SKM-1 treated with dmso at 0.1 percent for 144 hours (cell line): ENCODE results near the gene SRCIN1.
"Not testable (repeated sequence)": the region's sequence is repeated elsewhere in the genome, so short reads cannot be mapped to it uniquely, and the experiment has no call there.

ENCODE experiments used
- DNase-seq: peaks from one replicate; lab custom pipeline; 2025; ENCODE audit not compliant: unreplicated experiment; lab: John Stamatoyannopoulos, UW

The SRCIN1 gene

DNA sequence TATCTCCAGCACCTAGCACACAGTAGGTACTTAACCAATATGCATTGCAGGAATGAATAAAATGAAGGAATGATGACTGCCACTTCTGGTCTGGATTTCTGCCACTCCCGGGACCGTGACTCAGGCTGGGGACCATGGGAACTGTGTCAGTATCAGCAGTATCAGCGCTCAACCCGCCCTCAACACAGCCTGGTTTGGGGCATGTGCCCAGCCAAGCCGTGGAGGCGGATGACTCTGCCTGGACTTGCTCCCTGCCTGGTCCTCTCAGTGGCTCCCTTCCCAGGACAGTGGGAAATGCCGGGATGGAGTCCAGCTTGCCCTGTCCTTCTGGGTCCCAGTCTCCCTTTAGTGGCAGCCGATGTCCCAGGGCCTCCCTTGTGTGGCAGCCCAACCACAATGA lies 55.1 kb downstream of the SRCIN1 start:
- DNase-seq: no peak

DNA sequence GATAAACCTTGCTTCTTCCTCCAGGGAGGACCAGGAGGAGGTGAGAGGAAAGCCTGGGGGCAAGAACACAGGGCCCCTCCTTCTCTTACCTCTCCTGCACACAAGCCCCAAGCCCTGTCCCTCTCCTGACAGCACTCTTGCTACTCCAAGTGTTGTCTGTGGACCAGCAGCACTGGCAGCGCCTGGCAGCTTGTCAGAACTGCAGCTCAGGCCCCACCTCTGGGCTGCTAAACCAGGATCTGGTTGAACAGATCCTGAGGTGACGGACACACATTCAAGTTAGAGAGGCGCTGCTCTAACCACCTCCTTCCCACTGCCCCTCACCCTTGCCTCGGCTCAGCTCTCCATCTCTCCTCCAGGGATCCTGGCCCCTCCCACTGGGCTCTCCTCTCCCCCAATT lies 56.5 kb downstream of the SRCIN1 start:
- no peak for DNase-seq

DNA sequence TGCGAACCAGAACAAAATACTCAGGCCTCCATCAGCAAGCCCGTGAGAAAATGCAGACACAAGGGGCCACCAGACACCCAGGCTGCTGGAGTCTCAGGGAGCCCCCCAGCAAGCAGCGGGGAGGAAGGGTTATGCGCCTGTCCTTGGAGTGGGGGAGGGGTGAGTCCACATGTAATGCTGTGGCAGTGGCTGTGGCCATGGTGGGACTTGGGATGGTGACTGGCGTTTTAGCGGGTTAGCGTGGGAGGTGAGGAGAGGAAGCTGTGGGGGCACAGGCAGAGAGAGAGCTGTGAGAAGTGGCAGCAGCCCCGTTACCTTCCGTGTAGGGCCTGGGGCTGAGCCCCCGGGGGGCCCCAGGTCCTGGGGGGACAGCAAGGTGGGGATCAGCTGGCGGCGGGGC lies 58.3 kb downstream of the SRCIN1 start:
- DNase-seq: no peak

DNA sequence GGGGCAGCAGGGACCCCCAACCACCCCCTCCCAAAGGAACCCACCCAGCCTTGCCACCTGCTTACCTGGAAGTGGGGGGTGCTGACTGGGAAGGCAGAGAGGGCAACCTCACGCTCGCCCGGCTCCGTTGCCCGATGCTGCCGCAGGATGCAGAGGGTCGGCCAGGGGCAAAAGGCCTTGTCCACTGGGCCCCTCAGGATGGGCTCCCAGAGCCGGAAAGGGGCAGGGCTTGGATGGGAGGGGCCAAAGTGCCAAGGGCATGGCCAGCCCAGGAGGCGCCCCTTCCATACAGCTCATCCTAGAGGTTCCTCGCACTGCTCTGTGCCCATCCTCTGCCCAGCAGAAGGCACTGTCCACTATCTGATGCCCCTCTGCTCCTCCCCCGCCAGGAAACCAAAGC lies 59.4 kb downstream of the SRCIN1 start:
- DNase-seq: no peak

DNA sequence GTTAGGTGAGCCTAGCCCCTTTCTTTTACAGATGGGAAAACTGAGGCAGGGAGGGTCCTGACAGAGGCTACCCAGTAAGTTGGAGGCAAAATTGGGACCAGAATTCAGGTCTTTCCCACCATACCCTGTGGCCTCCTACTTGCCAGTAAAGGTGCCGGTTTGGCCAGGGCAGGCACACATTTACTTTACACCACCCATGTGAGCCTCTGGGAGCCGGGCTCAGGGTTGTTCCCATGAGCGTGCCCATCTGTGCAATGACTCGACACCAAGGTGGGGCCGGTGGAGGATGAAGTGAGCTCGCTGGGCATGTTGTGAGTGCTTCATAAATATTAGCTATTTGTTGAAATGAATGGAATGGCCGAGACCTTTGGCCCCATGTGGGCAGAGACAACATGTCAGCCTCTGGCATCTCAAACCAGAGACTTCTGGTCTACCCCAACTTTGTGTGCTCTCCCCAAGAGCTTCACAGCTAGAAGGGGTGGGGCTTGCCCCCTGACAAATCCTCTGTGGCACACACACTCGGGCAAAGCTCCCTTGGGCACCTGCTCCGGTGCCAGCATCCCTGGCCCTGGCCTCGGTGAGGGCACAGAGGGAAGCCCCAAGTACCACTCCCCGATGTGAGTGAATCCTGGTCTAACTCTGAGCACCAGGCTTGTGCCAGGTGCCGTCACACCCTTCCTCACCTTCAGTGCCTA lies 60.1 kb downstream of the SRCIN1 start:
- DNase-seq: no peak

DNA sequence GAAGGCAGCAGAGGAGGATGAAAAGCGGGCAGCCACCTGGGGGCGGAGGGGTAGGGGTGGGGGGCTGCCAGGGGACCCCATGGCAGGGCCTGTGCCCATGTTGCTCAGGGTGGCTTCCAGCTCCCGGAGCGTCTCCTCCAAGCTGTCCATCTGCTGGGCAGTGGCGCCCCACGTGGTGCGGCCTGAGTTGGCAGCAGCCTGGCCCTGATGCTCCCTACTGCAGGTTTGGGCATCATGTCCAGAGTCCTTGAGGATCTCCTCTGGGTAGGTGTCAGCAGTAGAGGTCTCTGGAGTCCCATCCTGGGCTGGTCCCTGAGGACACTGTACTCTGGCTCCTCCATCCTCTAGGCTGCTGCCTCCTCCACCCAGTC lies 60.9 kb downstream of the SRCIN1 start:
- DNase-seq: no peak

DNA sequence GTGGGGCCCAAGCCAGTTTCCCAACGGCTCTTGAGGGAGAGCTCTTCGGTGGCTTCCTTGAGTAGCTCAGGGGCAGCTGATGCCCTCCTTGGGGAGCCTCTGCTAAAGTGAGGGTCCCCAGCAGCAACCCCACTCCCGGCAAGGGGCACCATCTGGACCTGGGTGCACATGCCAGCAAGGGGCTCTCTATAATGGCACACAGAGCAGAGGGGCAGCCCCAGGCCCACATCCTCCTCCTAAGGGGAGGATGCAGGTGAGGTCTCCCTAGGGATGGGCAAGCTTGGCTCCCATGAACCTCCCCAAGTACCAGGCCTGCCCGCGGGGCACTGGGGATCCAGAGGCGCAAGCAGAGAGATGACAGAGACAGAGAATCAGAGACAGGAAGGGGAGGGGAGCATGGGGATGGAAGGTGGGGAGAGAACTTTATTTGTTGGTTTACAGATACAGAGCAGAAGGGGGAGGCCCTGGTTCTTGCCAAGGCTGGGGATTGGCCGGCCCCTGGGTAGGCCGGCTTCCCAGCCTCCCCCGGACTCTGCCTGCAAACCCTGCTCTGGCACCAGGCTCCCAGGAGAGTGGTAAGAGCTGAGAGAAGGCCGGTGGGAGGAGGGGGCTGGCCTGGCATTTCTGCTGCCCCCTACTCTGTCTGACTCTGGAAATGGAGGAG lies 61.4 kb downstream of the SRCIN1 start:
- no peak for DNase-seq

DNA sequence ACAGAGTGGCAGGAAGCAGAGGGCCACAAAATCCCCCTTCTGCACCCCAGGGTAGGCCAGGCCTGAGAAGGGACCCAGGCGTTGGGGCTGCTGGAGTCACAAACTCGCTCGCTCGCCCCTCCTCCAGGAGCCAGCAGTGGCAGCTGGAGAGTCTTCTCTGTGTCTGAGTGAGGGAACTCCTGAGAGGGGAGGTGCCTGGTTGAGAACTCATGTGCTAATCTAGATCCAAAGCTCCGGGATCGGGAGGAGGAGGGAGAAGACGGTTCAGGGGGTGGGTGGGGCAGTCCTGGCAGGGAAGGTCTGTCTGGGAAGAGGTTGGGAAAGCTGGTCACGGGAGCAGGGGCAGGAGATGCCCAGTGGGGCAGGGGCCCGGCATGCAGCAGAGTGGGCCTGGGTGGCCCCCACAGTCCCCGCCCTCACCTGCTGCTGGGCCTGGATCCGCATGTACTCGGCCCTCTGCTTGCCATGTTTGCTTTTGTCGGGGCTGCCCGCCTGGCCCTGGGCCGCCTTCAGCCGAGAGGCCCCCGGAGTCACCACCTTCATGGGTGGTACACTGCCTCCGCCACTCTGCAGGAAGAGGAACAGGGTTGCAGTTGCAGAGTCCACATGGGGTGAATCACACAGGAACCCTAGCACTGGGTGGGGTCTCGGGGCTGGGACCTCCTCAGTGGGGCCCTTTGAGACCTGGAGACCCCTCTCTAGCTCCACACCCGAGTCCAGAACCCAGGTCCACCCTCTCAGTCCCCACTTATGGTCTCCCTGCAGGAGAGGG lies 62.2 kb downstream of the SRCIN1 start:
- DNase-seq: no peak

DNA sequence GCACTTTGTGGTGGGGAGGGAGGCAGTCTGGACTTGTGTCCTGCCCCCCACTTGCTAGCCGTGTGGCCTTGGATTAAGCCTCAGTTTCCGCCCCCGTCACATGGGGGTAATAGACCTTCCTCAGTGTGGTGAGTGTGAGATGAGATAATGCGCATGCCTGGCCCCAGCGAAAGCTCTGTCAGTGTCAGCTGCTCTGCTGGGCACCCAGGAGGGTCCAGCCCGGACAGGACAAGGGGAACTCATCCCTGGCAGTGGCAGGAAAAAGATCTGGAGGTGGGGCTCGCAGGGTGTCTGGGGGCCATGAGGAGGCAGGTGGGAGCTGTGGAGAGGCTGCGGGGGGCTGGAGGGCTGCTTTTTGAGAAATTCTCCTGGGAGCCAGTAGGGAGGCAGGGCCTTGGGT lies 63.5 kb downstream of the SRCIN1 start:
- DNase-seq: no peak

DNA sequence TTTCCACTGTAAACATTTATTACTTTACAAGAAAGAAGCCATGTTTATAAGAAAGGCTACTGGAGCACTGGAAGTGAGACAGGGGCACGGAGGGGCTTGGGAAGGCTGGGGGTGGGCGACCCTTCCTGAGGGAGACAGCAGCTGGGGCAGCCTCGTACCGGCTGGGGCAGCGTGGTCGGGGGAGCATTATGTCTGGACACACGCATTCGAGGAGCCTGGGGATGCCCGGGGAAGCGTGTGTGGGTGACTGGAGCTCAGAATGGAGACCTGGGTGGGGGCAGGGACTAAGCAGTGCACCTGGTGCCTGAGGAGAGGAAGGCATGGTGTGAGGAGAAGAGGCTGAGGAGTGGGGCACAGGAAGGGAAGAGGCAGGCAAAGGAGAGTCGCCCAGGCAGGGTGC lies 64.5 kb downstream of the SRCIN1 start:
- DNase-seq: no peak

DNA sequence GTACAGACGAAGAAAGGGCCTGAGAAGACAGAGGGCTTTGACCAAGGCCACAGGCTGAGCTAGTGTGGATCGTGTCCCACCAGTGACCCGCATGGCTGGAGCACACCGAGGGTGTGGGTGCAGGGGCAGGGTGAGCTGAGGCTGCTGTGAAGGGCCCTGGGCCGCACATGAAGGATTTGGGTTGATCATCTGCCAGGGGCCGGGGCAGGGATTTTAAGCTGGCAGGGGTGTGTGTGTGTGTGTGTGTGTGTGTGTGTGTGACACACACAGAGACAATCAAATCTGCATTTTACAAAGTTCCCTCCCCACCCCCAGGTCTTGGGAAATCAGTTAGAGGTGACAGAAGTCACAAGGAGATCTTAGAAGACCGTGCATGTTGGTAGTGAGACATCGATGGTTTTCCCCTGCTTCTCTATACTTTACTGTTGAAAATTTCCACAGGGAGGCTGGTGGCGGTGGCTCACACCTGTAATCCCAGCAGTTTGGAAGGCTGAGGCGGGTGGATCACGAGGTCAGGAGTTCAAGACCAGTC lies 65.2 kb downstream of the SRCIN1 start:
- no peak for DNase-seq

DNA sequence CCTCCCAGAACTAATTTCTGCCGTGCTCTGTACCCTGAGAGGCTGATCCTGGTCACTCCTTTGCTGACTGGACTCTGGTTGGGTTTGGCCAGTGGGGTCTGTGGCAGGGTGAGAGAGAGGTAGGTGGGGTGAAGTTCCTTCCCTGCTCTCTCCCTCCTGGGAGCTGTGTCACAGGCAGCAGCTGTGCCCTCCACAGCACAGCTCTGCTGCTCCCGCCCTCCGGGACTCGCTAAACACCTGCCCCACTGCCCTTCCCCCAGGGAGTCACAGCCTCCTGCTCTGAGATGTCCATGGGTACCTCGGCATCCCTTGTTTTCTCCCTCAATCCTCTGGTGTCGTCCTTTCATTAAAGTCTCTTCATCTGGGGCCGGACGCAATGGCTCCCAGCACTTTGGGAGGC lies 66.4 kb downstream of the SRCIN1 start:
- no peak for DNase-seq

DNA sequence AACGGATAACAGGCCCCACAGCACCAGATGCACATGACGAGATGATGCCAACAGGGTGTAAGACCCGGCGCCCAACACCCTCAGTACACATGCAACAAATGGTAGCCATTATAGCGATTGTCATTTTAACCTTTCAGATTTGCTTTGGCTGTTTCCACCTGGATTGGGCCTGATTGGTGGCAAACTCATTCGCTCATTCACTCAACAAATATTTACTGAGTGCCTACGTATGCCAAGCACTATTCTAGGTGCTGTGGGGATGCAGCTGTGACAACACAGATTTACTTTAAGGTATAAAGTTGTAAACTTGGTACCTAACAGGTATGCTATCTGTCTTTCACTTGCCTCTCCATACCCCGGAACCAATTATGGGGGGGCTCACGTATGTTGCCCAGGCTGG lies 66.8 kb downstream of the SRCIN1 start:
- no peak for DNase-seq

DNA sequence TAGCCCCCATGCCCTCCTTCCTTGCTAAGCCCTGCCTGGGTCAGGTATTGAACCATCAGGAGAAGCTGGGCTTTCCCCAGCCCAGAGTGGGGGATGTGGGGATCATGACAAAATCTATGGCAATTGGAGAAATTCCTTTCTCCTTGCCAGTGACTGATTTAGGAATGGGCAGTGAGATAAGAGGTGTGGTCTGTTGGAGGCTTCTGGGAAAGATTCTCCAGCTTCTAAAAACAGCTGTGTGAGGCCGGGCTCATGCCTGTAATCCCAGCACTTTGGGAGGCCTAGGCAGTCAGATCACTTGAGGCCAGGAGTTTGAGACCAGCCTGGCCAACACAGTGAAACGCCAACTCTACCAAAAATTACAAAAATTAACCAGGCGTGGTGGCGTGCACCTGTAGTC lies 69.1 kb downstream of the SRCIN1 start:
- DNase-seq: no peak

DNA sequence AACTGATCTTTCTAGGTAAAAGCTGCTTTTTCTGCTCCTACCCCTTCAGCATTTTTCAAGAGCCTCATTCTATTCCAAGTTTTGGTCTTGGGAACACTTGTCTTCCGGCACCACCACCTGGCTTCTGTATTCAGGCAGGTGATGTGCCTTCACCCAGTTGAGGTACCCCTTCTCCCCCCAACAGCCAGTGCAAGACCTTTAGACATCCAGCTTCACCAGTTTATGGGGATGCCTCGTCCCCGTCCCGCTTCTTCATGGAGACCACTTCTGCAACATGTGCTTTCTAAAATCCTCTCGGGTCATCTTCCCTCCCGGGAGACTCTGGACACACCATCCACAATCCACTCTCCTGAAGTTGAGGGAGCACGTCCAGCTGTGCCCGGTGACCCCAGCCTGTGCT lies 69.9 kb downstream of the SRCIN1 start:
- no peak for DNase-seq

DNA sequence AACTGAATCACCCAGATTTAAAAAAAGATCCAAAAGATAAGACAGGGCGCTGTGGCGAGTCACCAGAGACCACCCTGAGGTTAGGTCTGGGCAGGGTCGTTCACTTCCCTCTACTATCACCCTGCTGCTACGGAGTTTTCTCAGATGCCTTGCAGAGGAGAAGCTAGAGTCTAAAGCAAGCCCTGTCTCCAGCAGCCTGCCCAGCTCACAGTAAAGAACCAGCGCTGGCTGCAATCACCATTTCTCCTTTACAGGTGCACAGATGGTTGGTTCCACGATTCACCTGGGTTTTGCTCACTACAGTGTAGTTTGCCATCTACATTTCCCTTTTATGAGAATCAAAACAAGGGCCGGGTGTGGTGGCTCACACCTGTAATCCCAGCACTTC lies 71.3 kb downstream of the SRCIN1 start:
- DNase-seq: no peak

DNA sequence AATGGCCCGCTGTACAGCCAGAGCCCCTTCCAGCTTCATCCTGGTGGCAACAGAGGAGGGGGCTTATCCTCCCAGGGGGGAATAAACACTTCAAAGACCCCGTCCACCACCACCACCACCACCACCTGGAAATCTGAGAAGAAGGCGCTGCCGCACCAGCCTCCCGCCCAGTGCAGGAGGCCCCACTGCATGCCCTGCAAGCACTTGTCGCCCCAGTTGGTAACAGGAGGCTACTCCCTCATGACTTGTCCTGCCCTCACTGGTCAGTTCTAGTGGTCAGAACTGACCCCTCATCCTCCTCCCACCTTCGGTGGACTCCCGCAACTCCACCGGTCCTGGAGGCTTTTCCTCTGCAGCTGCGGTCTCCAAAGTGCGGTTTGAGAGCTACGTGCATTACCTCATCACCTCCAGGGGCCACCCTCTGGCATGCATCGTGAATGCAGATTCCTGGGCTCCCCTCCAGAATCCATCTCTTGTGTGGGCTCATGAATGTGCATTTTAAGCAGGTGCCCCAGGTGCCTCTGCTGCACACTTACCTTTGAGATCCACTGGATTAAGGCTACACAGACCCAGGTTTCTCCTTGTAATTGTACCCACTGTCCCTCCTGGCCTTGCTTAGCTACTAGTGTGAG lies 71.8 kb downstream of the SRCIN1 start:
- no peak for DNase-seq

DNA sequence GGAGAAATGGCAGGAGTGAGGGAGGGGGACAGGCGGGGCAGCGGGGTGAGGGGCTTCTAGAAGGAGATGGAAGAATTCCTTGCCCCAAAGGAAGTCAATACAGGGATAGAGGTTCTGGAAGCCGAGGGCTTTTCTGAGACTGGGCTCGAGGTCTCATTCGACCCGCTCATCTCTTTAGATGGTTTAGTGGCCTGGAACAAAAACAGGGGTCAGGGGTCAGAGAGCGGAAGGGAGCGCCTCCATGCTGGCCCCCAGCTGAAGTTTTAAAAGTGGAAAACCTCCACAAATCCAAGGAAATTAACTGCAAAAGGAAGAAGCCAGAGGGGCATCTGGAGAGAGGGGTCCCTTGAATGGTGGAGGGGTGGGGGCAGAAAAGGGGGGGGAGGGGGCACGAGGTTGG lies 72.5 kb downstream of the SRCIN1 start:
- DNase-seq: no peak

DNA sequence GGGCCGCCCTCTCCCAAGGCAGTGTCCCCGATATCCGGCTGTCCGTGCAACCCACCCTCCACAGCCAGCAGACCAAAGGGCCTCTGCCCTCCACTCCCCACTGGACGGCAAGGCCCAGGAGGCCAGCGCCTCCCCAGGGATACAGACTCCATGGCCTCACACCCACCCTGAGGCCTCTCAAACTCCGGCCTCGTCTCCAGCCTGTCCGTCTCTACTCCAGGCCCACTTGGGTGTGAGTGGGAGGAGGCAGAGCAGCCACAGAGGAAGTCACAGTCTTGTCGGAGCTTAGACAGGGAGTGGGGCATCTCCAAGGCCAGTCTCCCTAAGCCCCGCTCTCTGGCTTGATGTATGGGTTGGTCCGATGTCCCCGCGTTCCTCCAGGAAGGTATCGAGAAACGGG lies 73.3 kb downstream of the SRCIN1 start:
- DNase-seq: no peak

DNA sequence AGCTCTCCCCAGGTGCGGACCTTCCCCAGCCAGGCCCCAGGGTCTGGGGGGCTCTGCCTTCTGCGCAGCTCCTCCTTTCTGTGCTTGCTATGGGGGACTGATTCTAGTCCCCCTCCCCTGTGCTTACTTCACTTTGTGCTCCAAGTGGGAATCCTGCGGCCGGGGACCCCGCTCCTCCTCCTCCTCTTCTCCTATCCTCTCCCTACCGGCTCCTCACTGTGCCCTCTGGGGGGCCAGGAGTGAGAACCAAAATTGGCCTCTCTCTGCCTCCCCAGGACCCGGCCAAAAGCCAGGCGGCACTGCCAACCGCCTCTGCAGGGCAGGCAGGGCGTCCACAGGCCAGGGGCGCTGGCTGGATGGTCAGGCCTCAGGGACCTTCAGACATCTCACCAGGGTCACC lies 74.0 kb downstream of the SRCIN1 start:
- not testable (repeated sequence) for DNase-seq

DNA sequence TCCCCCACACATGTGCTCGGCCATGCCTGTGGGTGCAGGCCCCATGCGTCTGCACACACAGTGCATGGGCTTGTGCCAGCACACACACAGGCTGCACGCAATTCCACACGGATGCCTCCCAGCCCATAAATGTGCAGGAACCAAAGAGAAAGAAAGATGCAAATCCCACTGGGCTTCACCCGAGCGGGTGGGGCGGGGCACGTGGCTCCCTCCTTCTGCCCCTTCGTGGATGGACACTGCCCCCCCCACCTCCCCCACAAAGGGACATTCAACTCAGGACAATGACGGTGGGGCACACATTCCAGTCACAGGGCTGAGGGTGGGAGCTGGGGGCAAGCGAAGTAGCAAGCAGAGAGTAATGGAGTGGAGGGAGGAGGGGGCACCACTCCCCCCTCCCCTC lies 74.9 kb downstream of the SRCIN1 start:
- DNase-seq: not testable (repeated sequence)

DNA sequence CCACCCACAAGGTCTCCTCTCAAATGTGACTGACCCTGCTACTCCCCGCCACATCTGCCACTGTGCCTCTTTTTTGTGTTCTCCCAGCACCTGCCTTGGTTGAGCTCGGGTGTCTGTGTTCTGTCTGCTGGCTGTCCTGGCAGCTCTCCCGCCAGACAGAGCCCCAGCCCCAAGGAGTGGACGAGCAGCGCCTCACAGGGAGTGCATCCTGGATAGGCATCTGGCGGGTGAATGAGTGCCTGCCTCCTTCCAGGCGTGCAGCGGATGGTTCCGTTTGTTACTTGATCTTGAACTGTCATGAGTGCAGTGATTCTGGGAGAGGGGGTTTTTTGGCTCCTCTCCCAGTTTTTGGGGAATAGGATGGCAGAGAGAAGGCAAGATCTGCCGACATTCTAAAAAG lies 77.6 kb downstream of the SRCIN1 start:
- not testable (repeated sequence) for DNase-seq
